ENCODE results near the gene TWNK. TPM values are rescaled to one million over a fixed set of nuclear protein-coding genes. Genes with fewer than 3 reads are reported as not detected.

Gene TWNK
- total RNA-seq, 4 donors from 2014 or later: 7.6 to 9.0 (median 8.1) TPM

DNA sequence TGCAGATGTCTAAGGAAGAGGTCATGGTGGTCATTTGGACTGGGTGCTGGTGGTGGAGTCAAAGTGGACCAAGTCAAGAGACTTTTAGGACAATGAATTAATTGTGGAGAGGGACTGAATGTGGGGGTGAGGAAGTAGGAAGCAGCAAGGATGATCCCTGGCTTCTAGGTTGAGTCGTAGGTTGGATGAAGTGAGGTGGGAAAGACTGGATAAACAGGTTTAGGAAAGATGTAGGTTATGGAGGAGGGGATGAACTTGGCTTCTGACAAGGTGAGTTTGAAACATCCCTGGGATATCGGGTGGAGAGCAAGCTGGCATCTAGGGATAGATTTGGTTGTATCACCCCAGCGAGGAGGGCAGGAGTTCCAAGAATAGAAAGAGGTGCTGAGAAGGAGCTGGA lies 10.4 kb upstream of the TWNK start:
- H3K36me3 ChIP-seq: peaks cover 23% of the 10 kb centered on the region
- WGBS: 62% methylated on average over 3 of the region's 3 CpGs

DNA sequence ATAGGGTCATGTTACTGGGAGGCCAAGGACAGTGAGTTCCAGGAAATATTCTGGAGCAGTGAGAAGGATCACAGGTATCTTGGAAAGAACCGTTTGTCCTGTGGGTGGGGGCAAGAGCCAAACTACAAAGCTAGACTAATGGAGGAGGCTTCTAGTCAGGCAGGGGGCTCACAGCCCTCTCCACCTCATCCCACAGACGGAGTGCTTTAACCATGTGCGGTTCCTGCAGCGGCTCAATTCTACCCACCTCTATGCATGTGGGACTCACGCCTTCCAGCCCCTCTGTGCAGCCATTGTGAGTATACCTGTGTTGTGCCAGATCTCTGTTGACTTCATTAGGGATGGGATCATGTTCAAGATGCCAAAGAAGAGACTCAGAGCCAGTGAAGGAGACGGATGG lies 9.9 kb upstream of the TWNK start:
- TF ChIP-seq EP300 (IDR thresholded peaks at IDR 0.05) (no peak), POLR2AphosphoS5 (IDR thresholded peaks at IDR 0.05) (no peak), POLR2A (IDR thresholded peaks at IDR 0.05) (no peak)
- TF ChIP-seq, protein P1, sequence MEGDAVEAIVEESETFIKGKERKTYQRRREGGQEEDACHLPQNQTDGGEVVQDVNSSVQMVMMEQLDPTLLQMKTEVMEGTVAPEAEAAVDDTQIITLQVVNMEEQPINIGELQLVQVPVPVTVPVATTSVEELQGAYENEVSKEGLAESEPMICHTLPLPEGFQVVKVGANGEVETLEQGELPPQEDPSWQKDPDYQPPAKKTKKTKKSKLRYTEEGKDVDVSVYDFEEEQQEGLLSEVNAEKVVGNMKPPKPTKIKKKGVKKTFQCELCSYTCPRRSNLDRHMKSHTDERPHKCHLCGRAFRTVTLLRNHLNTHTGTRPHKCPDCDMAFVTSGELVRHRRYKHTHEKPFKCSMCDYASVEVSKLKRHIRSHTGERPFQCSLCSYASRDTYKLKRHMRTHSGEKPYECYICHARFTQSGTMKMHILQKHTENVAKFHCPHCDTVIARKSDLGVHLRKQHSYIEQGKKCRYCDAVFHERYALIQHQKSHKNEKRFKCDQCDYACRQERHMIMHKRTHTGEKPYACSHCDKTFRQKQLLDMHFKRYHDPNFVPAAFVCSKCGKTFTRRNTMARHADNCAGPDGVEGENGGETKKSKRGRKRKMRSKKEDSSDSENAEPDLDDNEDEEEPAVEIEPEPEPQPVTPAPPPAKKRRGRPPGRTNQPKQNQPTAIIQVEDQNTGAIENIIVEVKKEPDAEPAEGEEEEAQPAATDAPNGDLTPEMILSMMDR (IDR thresholded peaks at IDR 0.05): no peak
- no peaks in the 10 kb centered on the region for H3K27me3 ChIP-seq
- peak; percentile 38 to 52 for DNase-seq (ENCODE audit: low spot score in 2 of 2)
- 83% methylated on average over 6 of the region's 6 CpGs for WGBS
- H3K9me3 ChIP-seq: no peaks in the 10 kb centered on the region
- no peak overlapping the region for H3K4me3 ChIP-seq
- no peaks in the 10 kb centered on the region for H3K4me1 ChIP-seq
- H3K36me3 ChIP-seq: peaks cover 23% of the 10 kb centered on the region
- H3K27ac ChIP-seq: no peak overlapping the region

More for the DNA sequence above, 10.4 kb upstream of the TWNK start:
- Histone ChIP-seq H3K9me3 (no peaks in the 10 kb centered on the region), H3K27ac (no peak overlapping the region), H3K4me3 (no peak overlapping the region), H3K27me3 (no peaks in the 10 kb centered on the region), H3K4me1 (no peaks in the 10 kb centered on the region)
- peak in 1 of 2 donors; percentile 9 for DNase-seq (ENCODE audit: low spot score in 2 of 2)
- no peak for TF ChIP-seq POLR2A (IDR thresholded peaks at IDR 0.05)
- no peak for TF ChIP-seq POLR2AphosphoS5 (IDR thresholded peaks at IDR 0.05)
- TF ChIP-seq, protein P1 (IDR thresholded peaks at IDR 0.05): no peak
- TF ChIP-seq EP300 (IDR thresholded peaks at IDR 0.05): no peak

DNA sequence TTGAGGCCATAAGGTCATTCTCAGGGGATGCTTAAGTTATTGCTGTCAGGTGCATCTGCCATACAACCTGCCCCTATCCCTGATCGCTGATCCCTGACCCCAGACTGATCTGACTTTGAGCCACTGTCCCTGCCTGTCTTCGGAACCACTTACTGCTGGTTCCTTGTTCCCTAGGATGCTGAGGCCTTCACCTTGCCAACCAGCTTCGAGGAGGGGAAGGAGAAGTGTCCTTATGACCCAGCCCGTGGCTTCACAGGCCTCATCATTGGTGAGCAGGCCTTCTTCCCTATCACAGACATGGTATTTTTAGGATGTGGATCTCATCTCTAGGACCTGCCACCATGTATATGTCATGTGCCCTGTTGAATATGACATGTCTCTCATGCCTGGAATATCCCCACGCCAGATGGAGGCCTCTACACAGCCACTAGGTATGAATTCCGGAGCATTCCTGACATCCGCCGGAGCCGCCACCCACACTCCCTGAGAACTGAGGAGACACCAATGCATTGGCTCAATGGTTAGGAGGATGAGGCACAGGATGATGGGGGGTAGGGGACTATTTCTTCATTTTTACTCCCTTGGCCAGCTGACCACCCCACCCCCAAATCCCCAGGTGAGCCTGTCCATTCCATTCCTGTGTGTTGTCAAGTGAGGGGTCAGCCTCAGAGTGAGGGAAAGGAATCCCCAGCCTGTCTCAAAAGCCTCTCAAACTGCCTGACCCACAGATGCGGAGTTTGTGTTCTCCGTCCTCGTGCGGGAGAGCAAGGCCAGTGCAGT lies 9.0 kb upstream of the TWNK start:
- peaks cover 30% of the 10 kb centered on the region for H3K36me3 ChIP-seq

DNA sequence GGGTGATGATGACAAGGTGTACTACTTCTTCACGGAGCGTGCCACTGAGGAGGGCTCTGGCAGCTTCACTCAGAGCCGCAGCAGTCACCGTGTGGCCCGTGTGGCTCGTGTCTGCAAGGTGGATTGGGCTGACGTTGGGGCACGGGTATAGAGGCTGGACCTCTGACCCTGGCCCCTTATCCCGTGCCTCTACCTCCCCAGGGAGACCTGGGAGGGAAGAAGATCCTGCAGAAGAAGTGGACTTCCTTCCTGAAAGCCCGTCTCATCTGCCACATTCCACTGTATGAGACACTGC lies 8.5 kb upstream of the TWNK start:
- peak; percentile 24 to 54 for DNase-seq (ENCODE audit: low spot score in 2 of 2)
- Histone ChIP-seq H3K4me1 (no peaks in the 10 kb centered on the region), H3K36me3 (peaks cover 35% of the 10 kb centered on the region), H3K9me3 (no peaks in the 10 kb centered on the region), H3K27ac (no peak overlapping the region), H3K27me3 (no peaks in the 10 kb centered on the region), H3K4me3 (no peak overlapping the region)
- TF ChIP-seq EP300 (IDR thresholded peaks at IDR 0.05) (no peak), POLR2AphosphoS5 (IDR thresholded peaks at IDR 0.05) (no peak), POLR2A (IDR thresholded peaks at IDR 0.05) (no peak)
- TF ChIP-seq, protein P1 (IDR thresholded peaks at IDR 0.05): no peak
- WGBS: 78% methylated on average over 4 of the region's 10 CpGs

More for the DNA sequence above, 9.0 kb upstream of the TWNK start:
- no peak overlapping the region for H3K27ac ChIP-seq
- H3K9me3 ChIP-seq: no peaks in the 10 kb centered on the region
- no peak overlapping the region for H3K4me3 ChIP-seq
- TF ChIP-seq POLR2A (IDR thresholded peaks at IDR 0.05) (no peak), EP300 (IDR thresholded peaks at IDR 0.05) (no peak), POLR2AphosphoS5 (IDR thresholded peaks at IDR 0.05) (no peak)
- TF ChIP-seq, protein P1 (IDR thresholded peaks at IDR 0.05): no peak
- DNase-seq (ENCODE audit: low spot score in 2 of 2): peak; percentile 44 to 46
- 90% methylated on average over 13 of the region's 13 CpGs for WGBS
- H3K4me1 ChIP-seq: no peaks in the 10 kb centered on the region
- H3K27me3 ChIP-seq: no peaks in the 10 kb centered on the region

DNA sequence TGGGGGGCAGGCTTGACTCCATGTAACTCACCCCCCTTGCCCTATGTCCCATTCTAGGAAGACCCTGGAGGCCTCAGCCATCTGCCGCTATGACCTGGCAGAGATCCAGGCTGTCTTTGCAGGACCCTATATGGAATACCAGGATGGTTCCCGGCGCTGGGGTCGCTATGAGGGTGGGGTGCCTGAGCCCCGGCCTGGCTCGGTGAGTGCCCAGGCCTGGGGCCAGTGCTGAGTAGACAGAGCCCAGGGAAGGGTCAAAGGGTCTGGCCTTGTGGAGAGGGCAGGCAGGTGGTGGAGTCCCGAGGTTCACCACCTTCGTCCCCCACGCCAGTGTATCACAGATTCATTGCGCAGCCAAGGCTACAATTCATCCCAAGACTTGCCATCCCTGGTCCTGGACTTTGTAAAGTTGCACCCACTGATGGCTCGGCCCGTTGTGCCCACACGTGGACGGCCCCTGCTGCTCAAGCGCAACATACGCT lies 7.5 kb upstream of the TWNK start:
- H3K4me3 ChIP-seq: no peak overlapping the region
- TF ChIP-seq, protein P1 (IDR thresholded peaks at IDR 0.05): no peak
- no peak for TF ChIP-seq POLR2A (IDR thresholded peaks at IDR 0.05)
- H3K27ac ChIP-seq: no peak overlapping the region
- DNase-seq (ENCODE audit: low spot score in 2 of 2): peak; percentile 57 to 69
- peaks cover 39% of the 10 kb centered on the region for H3K36me3 ChIP-seq
- H3K27me3 ChIP-seq: no peaks in the 10 kb centered on the region
- 97% methylated on average over 8 of the region's 16 CpGs for WGBS
- H3K4me1 ChIP-seq: no peaks in the 10 kb centered on the region
- no peaks in the 10 kb centered on the region for H3K9me3 ChIP-seq

Data from suprapubic skin (tissue), 4 donors.